ENCODE measurements around the gene UBE2QL1.

DNA sequence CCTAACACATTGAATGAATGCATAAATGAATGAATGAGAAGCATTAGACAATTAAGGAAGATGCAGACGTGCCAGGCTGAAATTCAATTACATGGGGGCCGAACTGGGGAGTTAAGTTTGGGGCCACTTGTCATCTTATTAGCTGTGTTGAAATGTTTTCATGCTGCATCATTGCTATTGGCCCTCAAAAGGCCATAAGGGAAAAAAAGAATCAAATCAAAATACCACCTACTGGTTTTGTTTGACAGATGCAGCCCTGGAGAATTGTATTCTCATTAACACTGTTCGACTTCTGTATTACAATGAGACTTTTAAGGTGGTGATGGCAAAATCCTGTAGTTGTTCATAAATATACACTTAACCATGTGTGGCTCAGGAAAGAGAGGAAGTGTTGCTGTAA lies 38.4 kb downstream of the UBE2QL1 start:
- TF ChIP-seq, protein P1, sequence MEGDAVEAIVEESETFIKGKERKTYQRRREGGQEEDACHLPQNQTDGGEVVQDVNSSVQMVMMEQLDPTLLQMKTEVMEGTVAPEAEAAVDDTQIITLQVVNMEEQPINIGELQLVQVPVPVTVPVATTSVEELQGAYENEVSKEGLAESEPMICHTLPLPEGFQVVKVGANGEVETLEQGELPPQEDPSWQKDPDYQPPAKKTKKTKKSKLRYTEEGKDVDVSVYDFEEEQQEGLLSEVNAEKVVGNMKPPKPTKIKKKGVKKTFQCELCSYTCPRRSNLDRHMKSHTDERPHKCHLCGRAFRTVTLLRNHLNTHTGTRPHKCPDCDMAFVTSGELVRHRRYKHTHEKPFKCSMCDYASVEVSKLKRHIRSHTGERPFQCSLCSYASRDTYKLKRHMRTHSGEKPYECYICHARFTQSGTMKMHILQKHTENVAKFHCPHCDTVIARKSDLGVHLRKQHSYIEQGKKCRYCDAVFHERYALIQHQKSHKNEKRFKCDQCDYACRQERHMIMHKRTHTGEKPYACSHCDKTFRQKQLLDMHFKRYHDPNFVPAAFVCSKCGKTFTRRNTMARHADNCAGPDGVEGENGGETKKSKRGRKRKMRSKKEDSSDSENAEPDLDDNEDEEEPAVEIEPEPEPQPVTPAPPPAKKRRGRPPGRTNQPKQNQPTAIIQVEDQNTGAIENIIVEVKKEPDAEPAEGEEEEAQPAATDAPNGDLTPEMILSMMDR (IDR thresholded peaks at IDR 0.05) = no peak
- TF ChIP-seq POLR2A (IDR thresholded peaks at IDR 0.05) = no peak

Measured in body of pancreas (tissue), 4 donors.